Purkinje cell (primary cell): ENCODE measurements around the gene PDPR. TPM values are rescaled to one million over a fixed set of nuclear protein-coding genes. Genes with fewer than 3 reads are reported as not detected.

ENCODE experiments used
- polyA plus RNA-seq: library from polyadenylated mRNA; unstranded; fragments of >200 nt; fragmentation: Nextera tagmentation; gene quantifications from 2 replicates; pipeline ENCODE4 v1.2.1, GENCODE V29; 2014

The PDPR gene
- 0.91 and 0.99 TPM in 2 replicates for polyA plus RNA-seq

GRCh38 chr16:70113982-70114826, at the start of gene PDPR:
TSS of gene PDPR (plus strand) at chr16:70114332. CDS start at chr16:70120493, 6,161 bp downstream.

GRCh38 chr16:70173212-70173837, 59.2 kb downstream of the PDPR start, which contains the start of gene CLEC18C:
TSS of gene CLEC18C (plus strand) at chr16:70173787. CDS start at chr16:70174279, 492 bp downstream.

Other genes starting within 250 kb of the PDPR start
- not detected in 2 replicates for gene CLEC18A, start 163.0 kb upstream of the PDPR start, polyA plus RNA-seq
- not detected in 2 replicates for gene CLEC18C, start 59.5 kb downstream of the PDPR start, polyA plus RNA-seq
- gene EXOSC6, start 137.6 kb downstream of the PDPR start, polyA plus RNA-seq, result 13.9 and 22.3 TPM in 2 replicates
- gene AARS1, start 175.2 kb downstream of the PDPR start, polyA plus RNA-seq, result 42.2 and 47.7 TPM in 2 replicates
- 8.2 and 8.5 TPM in 2 replicates for gene DDX19B, start 184.9 kb downstream of the PDPR start, polyA plus RNA-seq
- gene DDX19A, start 232.6 kb downstream of the PDPR start, polyA plus RNA-seq, result 26.9 and 30.6 TPM in 2 replicates